GM19240 (cell line): Measurements from ENCODE around the gene AMPD2.
A peak's percentile ranks its signal among the peaks of the same experiment; 100 is the strongest.

Experiments
- DNase-seq: peaks from one replicate; pipeline ENCODE4 v3.0.0; 2011; ENCODE audit warnings: low spot score; ENCODE audit not compliant: insufficient read length

AMPD2 gene

DNA sequence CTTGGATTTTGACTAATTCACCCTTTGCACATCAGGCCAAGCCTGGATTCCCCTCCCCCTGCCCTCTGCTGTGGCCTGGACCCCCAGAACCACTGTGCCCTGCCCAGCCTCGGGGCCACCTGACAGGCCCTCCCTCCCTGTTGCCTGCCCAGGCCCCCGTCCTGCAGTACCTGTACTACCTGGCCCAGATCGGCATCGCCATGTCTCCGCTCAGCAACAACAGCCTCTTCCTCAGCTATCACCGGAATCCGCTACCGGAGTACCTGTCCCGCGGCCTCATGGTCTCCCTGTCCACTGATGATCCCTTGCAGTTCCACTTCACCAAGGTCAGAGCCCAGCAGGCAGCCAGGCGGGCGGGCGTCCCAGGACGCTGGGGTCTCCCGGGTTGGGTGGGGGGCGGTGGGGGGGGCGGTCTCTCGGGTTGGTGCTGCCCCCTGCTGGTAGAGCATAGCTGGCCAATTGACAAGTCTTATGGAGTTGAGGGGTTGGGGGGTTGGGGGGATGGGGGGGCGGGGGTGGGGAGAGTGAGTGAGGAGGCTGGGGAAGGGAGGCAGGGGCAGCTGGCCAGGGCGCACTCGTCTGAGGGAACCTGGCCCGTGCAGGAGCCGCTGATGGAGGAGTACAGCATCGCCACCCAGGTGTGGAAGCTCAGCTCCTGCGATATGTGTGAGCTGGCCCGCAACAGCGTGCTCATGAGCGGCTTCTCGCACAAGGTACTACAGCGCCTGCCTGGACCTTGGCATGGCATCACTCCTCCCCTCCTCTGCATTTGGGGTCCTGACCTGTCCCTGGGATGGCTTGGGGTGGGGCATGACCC lies 10.7 kb downstream of the AMPD2 start:
- no peak for DNase-seq

DNA sequence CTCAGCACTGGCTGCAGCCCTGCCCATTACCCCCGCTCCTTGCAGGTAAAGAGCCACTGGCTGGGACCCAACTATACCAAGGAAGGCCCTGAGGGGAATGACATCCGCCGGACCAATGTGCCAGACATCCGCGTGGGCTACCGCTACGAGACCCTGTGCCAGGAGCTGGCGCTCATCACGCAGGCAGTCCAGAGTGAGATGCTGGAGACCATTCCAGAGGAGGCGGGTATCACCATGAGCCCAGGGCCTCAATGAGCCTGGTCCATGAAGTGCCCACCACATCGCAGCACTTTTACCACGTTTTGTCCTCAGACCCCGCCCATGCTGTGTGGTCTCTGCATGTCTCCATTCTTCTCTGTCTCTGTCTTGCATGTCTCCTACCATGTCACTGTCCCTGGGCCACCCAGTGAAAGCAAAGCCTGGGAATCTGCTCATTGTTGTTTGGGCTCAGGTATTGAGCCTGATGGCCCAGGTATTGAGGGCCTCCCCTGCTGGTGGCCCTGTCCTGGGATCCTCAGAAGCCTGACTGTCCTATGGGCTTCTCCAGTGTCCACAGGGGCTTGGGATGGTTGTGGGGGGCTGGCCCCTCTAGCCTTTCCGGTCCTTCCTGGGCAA lies 11.4 kb downstream of the AMPD2 start:
- DNase-seq = no peak

DNA sequence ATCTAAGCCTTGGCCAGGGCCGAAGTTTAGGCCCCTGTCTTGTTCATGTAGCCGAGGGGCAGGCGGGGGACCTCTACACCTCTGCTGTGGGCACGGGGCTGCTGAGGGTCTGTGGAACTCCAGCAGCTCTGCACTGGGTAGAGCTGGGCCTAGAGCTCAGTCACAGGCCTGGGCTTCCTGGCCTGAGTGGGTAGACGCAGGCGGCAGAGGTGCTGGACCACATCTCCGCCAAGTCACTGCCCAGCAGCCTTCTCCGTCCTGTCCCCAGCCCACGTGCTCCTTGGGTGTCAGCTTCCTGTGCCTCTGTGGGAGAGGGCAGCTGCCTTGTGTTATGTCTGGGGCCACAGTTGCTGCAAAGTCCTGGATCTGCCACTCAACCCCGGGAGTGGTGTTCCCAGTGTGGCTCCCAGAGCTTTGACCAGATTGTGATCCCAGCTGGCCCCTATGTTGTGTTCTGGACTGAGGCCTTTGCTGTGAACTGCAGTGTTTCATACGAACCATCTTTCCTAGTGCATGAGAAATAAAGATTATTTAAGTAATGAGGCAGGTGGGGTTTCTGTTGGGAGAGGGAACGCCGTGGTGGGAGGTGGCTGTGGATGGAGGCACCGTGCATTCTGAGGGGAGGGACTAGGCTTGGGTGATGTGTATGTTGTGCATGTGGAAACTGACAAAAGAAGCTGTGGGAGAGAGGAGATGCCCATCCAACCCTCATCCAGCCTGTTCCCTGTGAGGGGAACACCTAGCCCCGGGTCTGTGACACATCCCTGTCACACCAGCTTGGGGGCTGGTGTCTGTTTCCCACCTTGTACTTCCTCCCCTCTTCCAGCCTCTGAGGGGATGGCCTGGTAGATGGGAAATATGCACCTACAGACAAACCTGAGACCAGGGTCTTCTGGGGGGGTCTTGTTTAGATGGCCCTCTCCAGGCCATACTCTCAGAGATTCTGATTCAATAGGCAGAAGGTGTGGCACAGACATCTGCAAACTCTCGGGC lies 12.2 kb downstream of the AMPD2 start:
- no peak for DNase-seq

DNA sequence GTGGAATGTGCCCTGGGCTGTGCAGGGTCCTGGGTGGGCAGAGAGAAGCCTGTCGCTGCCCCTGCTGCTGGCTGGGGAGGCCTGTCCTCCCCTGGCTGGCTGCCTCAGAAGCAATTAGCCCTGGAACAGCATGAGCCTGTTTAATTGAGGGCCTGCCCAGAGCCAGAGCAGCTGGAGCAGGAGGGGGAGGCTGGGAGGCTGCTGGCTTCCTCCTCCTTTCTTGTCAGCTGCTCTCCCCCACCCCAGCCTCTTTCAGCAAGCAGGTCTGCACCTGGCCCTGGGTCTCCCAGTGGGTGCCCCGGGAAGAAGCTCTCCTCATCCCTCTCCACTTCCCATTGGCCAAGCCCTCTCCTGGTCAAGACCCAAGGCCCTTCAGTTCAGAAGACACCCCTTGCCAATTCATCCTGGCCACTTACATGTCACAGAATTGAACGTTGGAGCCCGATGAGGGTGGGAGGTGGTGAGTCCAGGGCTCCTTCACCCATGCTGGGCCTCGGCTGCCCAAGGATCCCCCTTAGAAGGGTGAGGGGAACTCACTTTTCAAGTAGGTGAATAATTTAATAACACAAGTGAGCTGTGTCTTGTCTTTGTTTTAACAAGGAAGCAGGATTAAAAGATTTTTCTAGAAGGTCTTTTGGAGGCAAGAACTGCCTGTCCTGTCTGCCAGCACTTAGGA lies 13.2 kb downstream of the AMPD2 start:
- no peak for DNase-seq

DNA sequence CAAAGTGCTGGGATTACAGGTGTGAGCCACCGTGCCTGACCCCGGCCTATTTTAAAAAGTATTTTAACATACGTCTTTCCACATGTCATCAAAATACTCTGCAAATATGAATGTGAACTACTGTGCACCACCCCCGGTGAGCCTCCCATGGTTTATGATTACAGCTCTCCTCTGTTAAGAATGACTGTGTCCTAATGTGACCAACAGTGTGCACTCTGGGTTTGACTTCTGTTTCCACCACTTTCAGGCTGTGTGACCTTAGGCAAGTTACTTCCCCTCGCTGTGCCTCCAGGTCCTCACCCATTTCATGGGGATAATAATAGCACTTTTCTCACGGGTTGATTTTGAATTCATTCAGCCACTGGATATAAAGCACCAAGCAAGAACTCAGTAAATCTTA lies 14.7 kb downstream of the AMPD2 start:
- DNase-seq = no peak

DNA sequence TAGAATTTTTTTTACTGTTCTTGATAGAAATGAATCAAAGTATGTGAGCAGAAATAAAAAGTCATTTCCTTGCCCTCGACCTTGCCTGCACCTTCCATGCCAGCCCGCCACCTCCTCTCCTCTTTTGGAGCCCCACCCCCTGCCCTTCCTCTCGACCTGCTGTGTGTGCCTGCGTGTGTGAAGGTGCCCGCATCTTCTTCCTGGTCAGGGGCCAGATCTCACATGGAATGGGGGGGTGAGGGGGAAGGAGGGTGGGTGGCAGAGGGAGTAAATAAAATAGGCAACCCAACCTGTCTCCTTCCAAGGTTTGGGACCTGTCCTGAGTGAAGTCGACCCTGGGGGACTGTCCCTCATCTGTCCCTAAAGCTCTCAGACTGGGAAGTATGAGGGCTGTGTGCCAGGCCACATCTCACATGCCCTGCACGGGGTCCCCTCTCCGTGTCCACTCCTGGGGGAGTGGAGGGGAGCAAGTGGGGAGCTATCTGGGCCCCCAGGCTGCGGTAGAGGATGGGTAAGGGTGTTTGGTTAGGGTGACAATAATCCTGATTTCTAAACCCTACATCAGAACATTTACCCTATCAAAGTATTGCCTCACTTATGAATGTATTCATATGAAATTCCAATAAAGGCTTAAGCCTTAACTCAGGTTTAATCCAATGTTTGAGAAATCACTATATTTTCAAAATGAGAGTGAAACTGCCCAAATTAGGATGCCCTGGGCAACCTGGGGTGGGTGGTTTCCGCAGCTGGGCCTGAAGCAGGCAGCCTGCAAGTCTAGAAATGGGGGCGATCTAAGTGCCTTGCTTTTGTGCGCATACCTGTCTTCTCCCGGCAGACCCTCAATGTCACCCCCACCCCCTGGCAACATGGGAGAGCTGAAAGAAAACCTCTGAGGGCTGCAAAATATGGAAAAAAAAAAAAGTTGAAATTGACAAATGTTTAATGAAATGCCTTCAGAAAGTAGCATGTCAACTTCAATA lies 15.4 kb downstream of the AMPD2 start:
- no peak for DNase-seq

DNA sequence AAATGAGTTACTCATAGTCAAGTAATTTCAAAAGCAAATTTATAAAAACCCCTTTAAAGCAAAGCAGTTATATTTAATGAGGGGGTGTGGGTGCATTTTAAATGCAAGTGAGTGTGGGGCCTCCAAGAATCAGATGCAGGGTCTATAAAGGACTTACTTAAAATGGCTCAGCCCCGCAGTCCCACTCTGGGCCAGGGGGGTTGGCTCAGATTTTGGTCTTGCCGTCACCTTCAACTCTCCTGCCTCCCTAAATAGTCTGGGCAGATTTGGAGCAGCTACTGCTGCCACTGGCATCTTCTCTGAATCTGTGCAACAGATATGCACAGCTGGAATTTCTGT lies 16.2 kb downstream of the AMPD2 start:
- DNase-seq = no peak

DNA sequence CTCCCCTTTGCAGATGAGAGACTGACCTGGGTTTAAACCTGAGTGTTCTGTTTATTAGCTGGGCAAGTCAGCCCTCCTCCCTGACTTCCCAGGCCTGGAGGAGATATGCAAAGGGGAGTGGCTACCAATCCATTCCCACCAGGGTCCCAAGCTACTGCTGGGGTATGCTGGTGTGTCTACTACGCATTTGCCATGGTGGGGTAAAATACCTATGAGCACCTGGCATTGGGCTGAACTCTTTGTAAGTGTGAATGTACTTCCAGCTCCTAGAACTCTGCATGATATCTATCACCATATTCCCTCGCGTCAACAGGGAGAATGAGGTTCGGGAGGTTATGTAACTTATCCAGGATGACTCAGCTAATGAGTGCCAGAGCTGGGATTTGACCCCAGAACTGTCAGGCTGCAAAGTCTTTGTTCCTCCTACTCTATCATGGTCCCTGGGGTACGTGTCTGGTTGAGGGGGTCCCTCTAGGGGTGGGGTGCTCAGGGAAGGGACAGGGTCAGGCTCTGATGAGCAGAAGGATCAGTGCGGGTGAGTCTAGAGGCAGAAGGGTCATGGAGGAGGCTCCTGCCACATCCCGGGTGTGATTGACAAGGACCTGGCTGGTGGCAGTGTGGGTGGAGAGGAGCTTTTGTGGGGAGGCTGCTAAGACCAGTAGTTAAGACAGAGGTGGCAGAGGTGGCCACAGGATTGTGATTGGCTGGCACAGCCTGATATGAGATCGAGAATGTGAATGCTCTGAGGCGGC lies 16.7 kb downstream of the AMPD2 start:
- no peak for DNase-seq

DNA sequence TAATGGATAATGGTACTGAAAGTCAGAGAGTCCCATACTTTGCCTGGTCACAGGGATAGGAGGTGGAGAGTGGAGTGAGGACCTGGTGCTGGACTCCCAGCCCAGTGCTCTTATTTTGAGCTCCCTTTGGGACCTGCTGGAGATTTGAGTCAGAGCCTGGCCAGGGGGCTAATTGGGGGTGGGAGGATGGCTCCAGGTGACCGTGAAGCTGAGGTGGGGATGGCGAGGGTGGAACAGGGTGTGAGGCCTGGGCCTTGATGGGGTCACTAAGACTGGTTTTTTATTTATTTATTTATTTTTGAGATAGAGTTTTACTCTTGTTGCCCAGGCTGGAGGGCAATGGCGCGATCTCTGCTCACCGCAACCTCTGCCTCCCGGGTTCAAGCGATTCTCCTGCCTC lies 17.8 kb downstream of the AMPD2 start:
- DNase-seq = no peak

DNA sequence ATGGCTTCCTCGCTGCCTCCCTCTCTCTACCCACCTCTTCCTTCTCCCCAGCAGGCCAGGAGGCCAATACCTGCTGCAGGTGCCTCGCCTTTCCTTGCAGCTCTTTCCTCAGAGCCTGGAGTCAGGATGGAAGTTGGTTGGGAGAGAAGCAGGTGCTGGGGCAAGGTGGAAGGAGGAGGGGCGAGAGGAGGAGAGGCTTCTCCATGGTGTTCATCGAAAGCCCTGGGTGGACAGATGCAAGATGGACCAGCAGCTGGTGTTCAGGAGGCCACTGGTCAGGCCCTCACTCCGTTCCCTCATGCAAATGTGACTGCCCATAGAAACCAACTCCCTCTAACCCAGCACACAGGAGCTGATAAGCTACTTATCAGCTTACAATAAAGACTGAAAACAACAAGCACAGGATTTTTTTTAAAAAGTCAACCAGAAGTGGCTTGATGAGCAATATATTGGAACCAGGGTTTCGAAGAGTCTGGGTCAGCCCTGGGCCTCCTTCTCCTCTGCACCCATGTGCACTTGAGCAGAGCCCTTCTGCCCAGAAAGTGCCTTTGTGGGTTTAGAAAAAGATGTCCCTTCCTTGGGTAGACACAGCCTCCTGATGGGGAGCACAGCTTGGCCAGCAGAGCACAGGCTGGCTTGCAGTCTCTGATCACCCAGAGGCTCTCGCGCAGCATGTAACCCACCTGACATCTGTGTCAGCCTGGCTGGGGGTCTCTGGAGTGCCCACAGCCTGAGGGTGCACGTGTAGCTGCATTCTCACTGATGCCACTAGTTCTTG lies 19.6 kb downstream of the AMPD2 start:
- DNase-seq = no peak

DNA sequence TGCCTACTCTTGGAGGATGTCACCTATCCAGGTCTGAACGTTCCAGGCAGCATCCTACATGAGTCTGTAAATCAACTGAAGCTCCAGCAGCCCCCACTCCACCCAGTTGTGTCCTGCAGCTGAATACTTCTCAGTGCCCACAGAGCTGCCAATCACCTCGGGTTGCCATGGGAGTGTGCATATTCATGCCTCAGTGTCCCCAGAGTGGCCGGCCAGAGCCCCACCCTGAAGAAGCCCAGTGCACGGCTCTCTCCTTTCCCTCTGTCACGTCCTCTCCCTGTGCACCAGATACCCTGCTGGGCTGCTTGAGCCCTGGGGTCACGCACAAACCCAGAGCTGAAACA lies 20.2 kb downstream of the AMPD2 start:
- DNase-seq = no peak

DNA sequence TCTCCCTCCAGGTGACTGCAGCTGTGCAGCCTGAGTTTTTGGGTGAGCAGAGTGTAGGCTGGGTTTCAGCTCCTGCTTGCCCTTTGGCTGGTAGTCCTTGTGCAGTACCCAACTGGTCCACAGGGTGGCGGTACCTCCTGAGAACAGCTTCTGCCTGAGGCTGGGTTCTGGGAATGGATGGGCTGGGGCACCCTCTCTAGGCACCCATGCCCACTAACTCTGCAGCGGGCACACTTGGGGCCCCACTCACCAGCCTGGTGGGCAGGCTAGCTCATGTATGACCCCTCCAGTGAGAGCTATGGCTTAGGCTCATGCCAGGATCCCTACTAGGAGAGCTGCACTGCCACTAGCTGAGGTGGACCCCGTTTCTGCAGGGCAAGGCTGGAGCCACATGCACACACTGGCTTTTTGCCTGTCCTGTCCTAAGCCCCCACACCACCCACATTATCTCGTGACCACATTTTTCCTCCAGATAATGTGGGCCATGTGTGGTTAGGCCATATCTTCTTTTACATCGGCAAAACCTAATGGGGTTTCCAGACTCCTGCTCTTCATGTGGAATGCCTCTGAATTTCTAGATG lies 20.7 kb downstream of the AMPD2 start:
- DNase-seq = no peak

DNA sequence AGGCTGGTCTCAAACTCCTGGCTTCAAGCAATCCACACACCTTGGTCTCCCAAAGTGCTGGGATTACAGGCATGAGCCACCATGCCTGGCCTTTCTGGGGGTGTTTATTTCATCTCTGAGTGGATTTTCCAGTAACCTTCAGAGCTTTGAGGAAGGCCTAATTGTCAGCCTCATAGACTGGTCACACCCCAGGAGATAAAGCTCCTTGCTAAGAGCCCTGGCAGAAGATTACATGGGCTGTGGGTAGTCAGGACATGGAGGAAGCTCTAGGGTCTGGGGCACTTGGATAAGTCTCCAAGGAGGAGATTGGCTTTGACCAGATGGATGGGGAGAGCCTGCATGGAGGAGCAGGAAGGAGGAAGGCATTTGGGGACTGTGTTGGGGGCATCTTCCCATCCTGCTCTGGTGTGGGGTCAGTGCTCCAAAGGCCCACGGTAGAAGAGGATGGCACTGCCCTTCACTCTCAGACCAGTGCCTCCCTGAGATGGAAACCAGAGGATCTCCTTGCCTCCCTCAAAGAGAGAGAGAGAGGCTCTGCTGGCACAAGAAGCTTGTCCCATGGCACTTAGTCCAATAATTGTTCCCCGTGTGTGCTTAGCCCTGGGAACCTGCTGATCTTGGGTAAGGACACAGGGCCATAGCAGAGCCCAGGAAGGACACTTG lies 21.6 kb downstream of the AMPD2 start:
- no peak for DNase-seq

DNA sequence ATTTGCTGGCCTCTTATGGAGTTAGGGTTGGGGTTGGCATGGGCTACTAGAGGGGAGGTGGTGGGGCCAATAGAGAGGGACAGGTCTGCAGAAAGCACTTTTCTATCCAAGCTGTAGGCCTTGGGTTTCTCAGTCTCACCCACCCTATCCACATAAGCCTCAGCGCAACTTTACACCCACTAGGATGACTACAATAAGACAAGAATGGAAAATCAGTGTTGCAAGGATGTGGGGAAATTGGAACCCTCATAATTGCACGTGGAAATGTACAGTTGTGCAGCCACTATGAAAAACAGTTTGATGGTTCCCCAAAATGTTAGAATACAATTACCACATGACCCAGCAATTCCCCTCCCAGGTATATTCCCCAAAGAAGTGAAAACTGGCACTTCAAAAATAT lies 22.2 kb downstream of the AMPD2 start:
- DNase-seq = no peak

DNA sequence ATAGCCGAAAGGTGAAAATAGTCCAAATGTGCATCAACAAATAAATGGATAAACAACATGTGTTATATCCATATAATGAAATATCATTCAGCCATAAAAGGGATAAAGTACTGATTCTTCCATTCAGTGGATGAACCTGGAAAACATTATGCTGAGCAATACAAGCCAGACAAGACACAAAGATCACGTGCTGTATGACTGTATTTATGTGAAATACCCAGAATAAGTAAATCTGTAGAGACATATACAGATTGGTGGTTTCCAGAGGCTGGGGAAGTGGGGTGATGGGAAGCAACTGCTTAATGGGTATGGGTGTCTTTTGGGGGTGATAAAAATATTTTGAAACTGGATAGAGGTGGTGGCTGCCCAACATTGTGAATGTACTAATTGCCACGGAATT lies 23.0 kb downstream of the AMPD2 start:
- DNase-seq = no peak

DNA sequence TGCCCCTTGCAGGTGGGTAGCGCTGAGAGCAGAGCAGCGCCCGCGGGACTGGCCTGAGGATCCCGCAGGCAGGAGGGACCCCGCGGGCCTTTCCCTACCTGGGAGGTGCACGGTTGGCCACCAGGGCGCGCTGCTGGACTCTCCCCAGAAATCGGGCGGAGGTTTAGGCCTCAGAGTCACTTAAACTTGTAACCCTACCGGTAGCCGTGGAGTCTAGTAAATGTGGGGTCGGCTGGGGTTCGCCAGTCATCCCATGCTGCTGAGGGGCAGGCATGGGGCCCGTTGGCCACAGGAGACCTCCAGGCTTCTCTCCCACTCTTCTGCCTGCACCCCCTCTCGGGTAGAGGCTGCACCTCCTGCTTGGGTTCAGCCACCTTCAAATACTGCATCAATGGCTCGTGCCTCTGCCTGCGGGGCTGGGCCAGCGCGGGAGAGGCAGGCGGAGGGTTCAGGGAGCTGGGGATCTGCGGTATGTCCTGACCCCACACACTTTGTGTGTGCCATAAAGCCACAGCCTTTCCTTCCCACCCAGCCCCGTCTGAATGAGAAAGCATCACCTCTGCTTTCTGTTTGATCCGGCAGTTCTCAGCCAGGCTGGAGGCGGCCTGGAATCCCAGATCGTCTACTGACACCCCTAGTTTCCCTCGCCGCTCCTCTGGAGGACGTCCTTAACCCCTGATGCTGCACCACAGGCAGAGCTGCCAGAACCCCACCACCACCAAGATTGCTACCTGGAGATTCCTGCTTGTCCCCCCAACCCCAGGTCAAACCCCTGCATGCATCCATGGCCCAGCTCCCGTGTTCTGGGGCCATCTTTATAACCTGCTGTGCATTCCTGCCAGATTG lies 24.0 kb downstream of the AMPD2 start:
- peak; percentile 70 for DNase-seq

DNA sequence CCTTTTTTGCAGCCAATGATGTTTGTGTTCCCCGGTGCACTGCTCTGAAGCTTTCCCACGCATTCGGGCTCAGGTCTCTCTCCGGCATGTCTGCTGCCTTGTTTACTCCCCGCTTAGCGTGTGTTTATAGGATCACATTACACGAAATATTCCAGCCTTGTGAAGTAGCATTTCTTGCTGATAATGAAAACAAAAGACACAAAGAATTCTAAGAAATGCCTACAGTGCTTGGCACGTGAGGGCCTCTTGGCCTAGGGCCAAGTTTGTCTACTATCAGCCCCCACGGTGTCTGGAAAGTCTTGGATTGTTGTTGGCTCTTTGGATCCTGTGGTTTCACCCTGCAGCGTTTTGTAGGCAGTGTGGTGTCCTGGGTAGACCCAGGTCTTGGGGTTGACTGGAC lies 25.0 kb downstream of the AMPD2 start:
- no peak for DNase-seq
